Urothelium cell line (cell line): ENCODE measurements around the gene GCKR.

Experiments
- DNase-seq: peaks from one replicate; pipeline ENCODE4 v3.0.0; 2011; ENCODE audit warnings: low spot score, mixed read lengths
- FAIRE-seq: peaks from 2 replicates; lab custom pipeline; 2011; peaks lifted over from hg19 to GRCh38; lab: Jason Lieb, UNC

GCKR gene

DNA sequence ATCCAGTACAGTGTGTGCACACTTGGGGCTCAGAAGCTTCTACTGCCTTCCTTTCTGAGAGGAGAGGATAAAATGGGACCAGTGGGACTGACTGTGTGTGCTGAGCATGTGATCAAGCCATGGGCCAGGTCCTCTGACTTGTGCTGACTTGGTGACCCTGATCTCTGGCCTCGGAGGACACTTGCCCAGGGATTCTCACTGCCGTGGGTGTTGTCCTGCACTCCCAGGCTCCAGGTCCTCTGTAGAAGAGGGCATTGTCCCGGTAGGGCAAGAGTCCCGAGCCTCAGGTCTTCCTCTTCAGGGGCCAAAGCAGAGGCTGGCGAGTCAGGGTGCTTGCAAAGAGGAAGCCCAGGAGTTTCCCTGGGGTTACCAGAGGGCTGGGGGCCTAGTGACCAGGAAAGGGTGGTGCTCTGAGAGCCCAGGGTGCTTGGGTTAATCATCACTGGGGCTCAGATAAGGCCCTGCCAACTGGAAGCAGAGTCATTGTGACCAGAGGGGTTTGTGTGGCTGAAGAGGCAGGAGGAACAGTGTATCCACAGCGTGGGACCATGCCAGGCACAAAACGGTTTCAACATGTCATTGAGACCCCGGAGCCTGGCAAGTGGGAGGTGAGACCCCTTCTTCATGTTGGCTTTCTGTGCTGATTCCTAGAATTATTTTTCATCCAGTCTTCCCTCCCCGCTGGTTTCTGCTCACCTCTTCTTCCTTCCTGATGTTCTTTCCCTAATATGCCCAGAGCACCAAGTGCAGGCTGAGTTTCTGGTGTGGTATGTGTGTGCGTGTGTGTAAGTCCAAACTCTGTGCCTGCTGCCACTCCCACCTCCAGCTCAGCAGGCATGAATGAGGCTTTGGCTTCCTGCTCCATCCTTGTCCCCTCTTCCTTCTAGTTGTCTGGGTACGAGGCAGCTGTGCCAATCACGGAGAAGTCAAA lies at the start of gene GCKR:
TSS of gene GCKR (plus strand) at position 483 of the 931 bp plus-strand sequence. CDS start at position 549, 66 bp downstream.
- FAIRE-seq, result no peak
- no peak for DNase-seq

DNA sequence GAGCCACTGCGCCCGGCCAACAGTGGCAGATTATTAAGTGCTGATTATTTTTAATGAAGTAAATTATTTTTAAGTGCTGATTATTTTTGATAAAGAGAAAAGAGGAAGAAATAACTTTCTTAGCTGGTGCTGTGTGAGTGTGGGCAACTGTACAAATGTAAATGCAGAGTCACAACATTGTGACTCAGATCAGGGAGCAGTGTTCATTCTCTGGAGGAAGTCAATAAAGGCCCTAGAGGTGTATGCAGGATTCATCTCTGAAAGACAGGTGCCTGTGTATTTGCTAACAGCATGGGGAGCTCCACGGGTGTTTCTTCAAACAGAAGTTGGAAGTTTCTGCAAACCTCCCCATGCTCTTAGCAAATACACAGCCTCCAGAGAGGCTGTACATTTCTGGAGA lies 48.3 kb upstream of the GCKR start:
- FAIRE-seq (no peak), DNase-seq (no peak)

- FAIRE-seq (no peak), DNase-seq (no peak)
Observed at GRCh38 chr2:27451095-27451494, 45.5 kb upstream of the GCKR start.

- DNase-seq, result no peak
- no peak for FAIRE-seq
Observed at GRCh38 chr2:27453968-27454367, 42.7 kb upstream of the GCKR start.

GRCh38 chr2:27461118-27461517 lies 35.5 kb upstream of the GCKR start:
- FAIRE-seq, result no peak
- no peak for DNase-seq

GRCh38 chr2:27464443-27464842 lies 32.2 kb upstream of the GCKR start:
- FAIRE-seq, result no peak
- no peak for DNase-seq

- FAIRE-seq (no peak), DNase-seq (no peak)
Observed at GRCh38 chr2:27471961-27472360, 24.7 kb upstream of the GCKR start.

DNA sequence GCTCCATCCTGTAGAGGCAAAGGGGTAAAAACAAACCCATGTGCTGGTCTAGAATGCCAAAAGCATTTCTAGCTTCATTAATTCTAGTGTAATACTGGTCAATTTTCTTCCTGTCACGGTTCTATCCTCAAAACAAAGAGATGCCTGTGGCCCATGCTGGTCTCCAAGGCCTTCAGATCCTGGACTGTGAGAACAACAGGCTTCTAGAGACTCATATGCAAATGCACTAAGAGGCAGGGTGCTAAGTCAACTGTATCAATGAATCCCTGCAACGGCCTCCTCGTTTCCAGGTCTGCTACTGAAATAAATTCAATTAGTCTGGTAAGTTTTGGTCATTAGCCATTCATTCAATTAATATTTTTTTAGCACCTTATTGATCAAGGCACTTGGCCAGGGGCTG lies 11.1 kb upstream of the GCKR start:
- DNase-seq (no peak), FAIRE-seq (no peak)

DNA sequence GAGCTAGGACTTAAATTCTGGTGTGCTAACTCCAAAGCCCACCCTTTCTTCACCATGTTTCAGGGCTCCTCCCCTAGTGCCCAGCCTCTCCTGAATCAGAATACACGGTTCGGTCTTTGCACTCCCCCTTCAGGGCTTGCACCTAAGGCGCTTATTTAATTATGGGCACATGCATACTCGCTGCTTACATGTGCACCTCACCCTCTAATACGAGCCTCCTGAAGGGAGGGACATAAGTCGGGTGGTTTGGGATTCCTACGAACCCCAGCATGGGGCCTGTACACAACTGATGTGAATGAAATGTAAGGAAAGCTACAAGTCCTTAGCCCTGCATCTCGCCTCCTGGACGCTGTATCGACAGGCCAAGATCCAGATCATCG lies 7.5 kb upstream of the GCKR start:
- DNase-seq, result no peak
- no peak for FAIRE-seq

DNA sequence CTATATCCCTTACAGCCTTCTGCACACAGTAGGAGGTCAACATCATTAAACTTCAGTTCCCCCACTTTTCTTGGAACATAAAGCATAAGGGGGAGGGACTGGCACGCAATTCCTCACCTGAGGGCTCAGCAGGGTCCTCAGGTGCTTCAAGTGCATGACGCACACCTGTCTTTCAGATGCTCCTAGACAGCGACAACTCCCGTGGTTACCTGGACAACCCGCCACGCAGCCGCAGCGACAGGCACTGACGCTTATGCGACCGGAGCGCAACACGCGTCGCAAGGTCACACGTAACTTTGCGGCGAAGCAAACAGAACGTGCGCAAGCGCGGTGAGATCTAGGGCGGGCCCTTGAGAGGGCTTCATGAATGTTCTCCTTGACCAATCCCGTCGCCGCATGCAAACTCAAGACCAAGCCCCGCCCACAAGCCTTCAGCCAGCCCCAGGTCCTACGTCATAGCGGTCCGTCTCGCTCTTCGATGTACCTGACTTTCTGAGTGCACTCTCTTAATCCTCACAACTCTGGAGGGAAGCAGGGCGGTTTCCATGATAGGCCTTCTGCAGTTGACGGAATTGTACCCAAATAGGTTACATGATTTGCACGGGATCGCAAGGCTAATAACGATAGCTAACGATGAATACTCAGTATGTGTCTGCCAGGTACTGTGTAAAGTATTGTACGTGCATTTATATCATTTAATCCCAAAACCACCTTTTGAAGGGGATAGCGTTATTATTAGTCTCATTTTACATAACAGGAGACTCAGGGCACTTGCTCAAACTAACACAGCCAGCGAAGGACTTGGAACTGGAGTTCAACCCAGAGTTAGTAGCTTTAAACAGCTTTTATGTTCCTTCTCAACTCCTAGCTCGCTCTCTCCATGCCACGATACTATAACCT lies 6.9 kb upstream of the GCKR start, which contains the start of gene IFT172:
TSS of gene IFT172 (minus strand) at position 246 of the 900 bp plus-strand sequence. CDS start at position 156, 90 bp downstream.
- DNase-seq (peak; percentile 81), FAIRE-seq (peak; percentile 56)

GRCh38 chr2:27492557-27492956 lies 4.1 kb upstream of the GCKR start:
- FAIRE-seq (no peak), DNase-seq (no peak)

DNA sequence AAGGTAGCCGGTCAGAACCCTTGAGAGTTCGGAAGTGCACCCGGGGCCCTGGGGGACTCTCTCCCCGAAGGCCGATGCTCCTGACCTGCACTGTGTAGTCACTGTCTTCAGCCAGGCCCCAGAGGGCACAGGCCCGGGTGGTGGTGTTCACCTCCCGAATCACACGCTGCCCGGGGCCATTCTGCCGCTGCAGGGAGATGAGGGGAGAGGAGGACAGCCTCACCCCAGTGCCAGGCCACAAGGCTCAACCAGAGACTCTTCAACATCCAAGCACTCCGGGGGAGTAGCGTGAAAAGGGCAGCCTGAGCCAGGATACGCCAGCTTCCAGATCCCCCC lies 2.7 kb upstream of the GCKR start:
- DNase-seq (no peak), FAIRE-seq (no peak)

DNA sequence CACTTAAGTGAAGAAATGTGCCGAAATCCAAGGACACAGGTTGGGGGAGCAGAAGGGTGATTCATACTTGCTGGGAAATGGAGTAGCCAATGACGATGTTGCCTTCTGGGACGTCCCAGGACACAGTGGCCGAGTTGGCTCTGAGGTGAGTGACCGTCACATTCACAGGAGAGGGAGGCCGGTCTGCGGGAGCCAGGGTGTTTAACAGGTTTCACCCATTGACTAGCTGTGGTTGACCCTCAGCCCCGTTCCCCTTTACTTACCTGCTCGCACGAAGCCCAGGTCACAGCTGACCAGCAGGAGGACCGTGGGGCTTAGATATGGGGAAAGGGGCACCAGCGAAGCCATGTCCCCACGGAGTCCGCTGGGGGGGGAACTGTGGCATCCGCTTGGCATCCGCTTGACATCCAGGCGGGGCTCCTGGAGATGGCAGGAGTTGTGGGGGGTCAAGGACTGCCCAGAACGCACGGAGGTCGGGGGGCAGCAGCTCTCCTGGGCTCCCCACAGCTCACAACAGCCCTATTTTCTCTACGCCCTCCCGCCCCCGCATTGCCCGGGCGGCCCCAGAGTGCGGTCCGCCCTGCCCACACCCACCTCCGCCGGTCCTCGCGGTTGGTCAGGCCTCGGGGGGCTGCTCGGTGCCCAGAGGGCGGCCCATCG lies 2.2 kb upstream of the GCKR start:
- DNase-seq, result peak; percentile 36
- FAIRE-seq, result no peak

DNA sequence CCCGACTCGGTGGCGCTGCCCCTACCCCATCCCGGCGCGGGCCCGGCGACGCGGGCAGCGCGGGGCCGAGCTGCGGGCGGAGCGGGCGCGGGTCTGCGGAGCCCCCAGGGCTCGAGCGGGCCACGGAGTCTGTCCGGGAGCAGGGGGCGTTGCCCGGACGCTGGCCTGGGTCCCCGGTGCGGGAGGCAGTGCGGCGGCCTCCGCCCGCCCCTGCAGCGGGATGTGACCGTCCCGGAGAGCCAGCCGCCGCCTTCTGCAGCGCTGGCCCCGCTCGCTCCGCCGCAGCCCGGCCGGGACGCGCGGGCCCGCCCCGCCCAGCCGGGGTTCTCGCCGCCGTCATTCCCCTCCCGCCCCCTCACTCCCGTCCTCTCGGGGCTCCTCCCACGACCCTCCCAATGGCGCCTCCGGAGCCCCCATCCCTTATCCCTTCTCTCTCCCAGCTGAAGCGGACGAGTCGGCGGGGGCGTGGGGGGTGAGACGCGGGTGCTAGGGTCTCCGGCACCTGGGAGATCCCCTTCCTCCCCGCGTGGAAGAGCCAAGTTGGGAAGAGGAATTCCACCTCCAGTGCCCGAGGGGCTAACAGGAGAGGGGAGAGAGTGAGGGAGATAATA lies 1.6 kb upstream of the GCKR start, which contains the start of gene FNDC4:
TSS of gene FNDC4 (minus strand) at position 257 of the 611 bp plus-strand sequence. CDS start 521 bp downstream, outside the sequence.
- peak; percentile 69 for DNase-seq
- no peak for FAIRE-seq

- no peak for FAIRE-seq
- no peak for DNase-seq
Observed at GRCh38 chr2:27495840-27496356, 741 bp upstream of the GCKR start.

GRCh38 chr2:27497288-27497627 lies 619 bp downstream of the GCKR start:
- DNase-seq (no peak), FAIRE-seq (no peak)

DNA sequence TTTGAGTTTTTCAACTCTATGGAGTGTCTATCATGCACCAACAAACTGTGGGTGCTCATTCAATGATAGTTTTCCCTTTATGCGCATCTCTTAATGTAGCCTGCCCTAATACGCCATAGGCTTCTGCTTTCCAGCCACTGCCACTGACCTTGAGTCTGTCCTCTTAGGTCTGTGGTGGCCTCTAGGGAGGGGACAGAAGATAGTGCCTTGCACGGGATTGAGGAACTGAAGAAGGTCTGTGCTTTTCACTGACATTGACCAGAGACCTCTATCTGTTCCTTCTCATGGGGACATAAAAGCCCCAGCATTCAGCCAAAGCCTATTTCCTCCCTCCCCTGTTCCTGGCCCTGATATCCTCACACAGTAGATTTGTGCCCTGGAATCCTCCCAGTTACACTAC lies 2.3 kb downstream of the GCKR start:
- DNase-seq, result no peak
- FAIRE-seq, result no peak

GRCh38 chr2:27501042-27501441 lies 4.4 kb downstream of the GCKR start:
- no peak for DNase-seq
- no peak for FAIRE-seq

GRCh38 chr2:27502142-27502541 lies 5.5 kb downstream of the GCKR start:
- DNase-seq, result no peak
- FAIRE-seq, result no peak

DNA sequence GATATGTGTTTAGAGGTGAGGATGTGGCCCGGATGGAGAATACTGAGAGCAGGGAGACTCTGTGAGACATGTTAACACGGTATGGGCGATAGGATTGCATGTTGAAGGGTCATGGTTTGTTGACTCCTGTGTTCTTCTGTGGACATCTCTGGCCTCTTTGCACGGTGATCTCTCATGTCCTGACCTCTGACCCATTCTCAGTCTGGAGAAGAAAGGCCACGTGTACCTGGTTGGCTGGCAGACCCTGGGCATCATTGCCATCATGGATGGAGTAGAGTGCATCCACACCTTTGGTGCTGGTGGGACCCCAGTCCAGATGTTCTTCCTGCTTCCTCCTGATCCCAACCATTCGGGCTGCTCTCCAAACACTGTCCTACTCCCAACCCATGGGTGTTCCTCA lies 9.9 kb downstream of the GCKR start:
- DNase-seq (no peak), FAIRE-seq (no peak)
